MCF 10A (cell line): ENCODE measurements around the gene HOPX. TPM values are rescaled to one million over a fixed set of nuclear protein-coding genes. Genes with fewer than 3 reads are reported as not detected.

Experiments used
- BruUV-seq: library from RNA; stranded (reverse); fragments of 400-500 nt; replicated peaks from 2 replicates; lab custom pipeline; 2021; lab: Mats Ljungman, UMichigan
- CTCF ChIA-PET: fragments of 300-600 bp; sonication (Branson Sonifier 250); formaldehyde crosslinking; extraction: SDS; loops from one replicate; lab custom pipeline; 2021; ENCODE audit warnings: antibody characterized with exemption, inconsistent platforms; lab: Yijun Ruan, JAX
- POLR2A ChIA-PET: fragments of 300-600, 350-650 bp; sonication (Branson Sonifier 250); formaldehyde crosslinking; extraction: SDS; loops from one replicate; lab custom pipeline; 2020; ENCODE audit warnings: antibody characterized with exemption, inconsistent platforms; lab: Yijun Ruan, JAX
- DNase-seq: peaks from one replicate; pipeline ENCODE4 v3.0.0-alpha.2; 2018; ENCODE audit not compliant: unreplicated experiment
- H3K27ac Mint-ChIP-seq: one replicate; pipeline ENCODE4 v1.8.0; 2022; ENCODE audit warnings: mild to moderate bottlenecking, low read depth, mixed read lengths; ENCODE audit not compliant: unreplicated experiment
- H3K27me3 Mint-ChIP-seq: one replicate; pipeline ENCODE4 v1.8.0; 2022; ENCODE audit warnings: mixed read lengths; ENCODE audit not compliant: insufficient read depth, unreplicated experiment
- H3K36me3 Mint-ChIP-seq: one replicate; pipeline ENCODE4 v1.8.0; 2022; ENCODE audit warnings: mild to moderate bottlenecking, moderate library complexity, mixed read lengths; ENCODE audit not compliant: insufficient read depth, unreplicated experiment
- H3K4me1 Mint-ChIP-seq: one replicate; pipeline ENCODE4 v1.8.0; 2022; ENCODE audit warnings: mixed read lengths; ENCODE audit not compliant: insufficient read depth, unreplicated experiment
- H3K4me3 Mint-ChIP-seq: one replicate; pipeline ENCODE4 v1.8.0; 2022; ENCODE audit warnings: mild to moderate bottlenecking, moderate library complexity, mixed read lengths; ENCODE audit not compliant: unreplicated experiment
- H3K9me3 Mint-ChIP-seq: one replicate; pipeline ENCODE4 v1.8.0; 2022; ENCODE audit warnings: mixed read lengths; ENCODE audit not compliant: unreplicated experiment
- CTCF ChIP-seq: fragments of 200-600 bp; IDR thresholded peaks from one replicate; pipeline ENCODE4 v1.8.0; 2022; ENCODE audit warnings: antibody characterized with exemption, mild to moderate bottlenecking; ENCODE audit not compliant: unreplicated experiment
- intact Hi-C: fragments of 100-400 bp; cut with micrococcal nuclease; formaldehyde crosslinking; loops from 2 replicates; pipeline ENCODE4 v1.14.1; 2022
- total RNA-seq: library from RNA; stranded (reverse); gene quantifications from 2 replicates; pipeline ENCODE4 v1.2.3, GENCODE V29; 2022

The HOPX gene
- total RNA-seq, 1 experiment from 2014 or later = not detected

- no peak for TF ChIP-seq CTCF
- Mint-ChIP-seq H3K27ac (no peak overlapping the region), H3K4me3 (no peak overlapping the region), H3K27me3 (peaks cover 59% of the 10 kb centered on the region), H3K36me3 (no peaks in the 10 kb centered on the region), H3K9me3 (no peaks in the 10 kb centered on the region), H3K4me1 (peaks cover 18% of the 10 kb centered on the region)
- ChIA-PET POLR2A (no interaction called here), CTCF (no interaction called here)
- intact Hi-C loops = no loop called here
- no TSS peak for BruUV-seq
- no peak for DNase-seq
Measured at GRCh38 chr4:56656346-56656643, 24.8 kb downstream of the HOPX start.

- no peak for DNase-seq
- Mint-ChIP-seq H3K4me1 (peaks cover 18% of the 10 kb centered on the region), H3K4me3 (peak overlapping the region; percentile 57), H3K9me3 (no peaks in the 10 kb centered on the region), H3K27me3 (peaks cover 54% of the 10 kb centered on the region), H3K36me3 (no peaks in the 10 kb centered on the region), H3K27ac (no peak overlapping the region)
- ChIA-PET CTCF (interaction anchor here (1.5 kb wide), 1 partner anchor 144 kb away, joined by 3 read pairs; no protein-coding TSS in a partner anchor), POLR2A (no interaction called here)
- no TSS peak for BruUV-seq
- intact Hi-C loops = no loop called here
- TF ChIP-seq CTCF = no peak
Measured at GRCh38 chr4:56655627-56656345, 25.3 kb downstream of the HOPX start.

- H3K4me1 Mint-ChIP-seq = peaks cover 18% of the 10 kb centered on the region
- DNase-seq = no peak
- ChIA-PET POLR2A (interaction anchor here (0.6 to 1.4 kb wide), 2 partner anchors 16 to 47 kb away, joined by 3 to 6 read pairs; no protein-coding TSS in a partner anchor), CTCF (interaction anchor here (1.5 kb wide), 1 partner anchor 144 kb away, joined by 3 read pairs; no protein-coding TSS in a partner anchor)
- TF ChIP-seq CTCF = no peak
- H3K27ac Mint-ChIP-seq = no peak overlapping the region
- H3K27me3 Mint-ChIP-seq = peaks cover 53% of the 10 kb centered on the region
- no TSS peak for BruUV-seq
- intact Hi-C loops = no loop called here
- peak overlapping the region; percentile 57 for H3K4me3 Mint-ChIP-seq
- H3K36me3 Mint-ChIP-seq = no peaks in the 10 kb centered on the region
- no peaks in the 10 kb centered on the region for H3K9me3 Mint-ChIP-seq
Measured at GRCh38 chr4:56655209-56655626, 25.9 kb downstream of the HOPX start.

GRCh38 chr4:56654238-56654632 lies 26.9 kb downstream of the HOPX start:
- Mint-ChIP-seq H3K9me3 (no peaks in the 10 kb centered on the region), H3K27me3 (peaks cover 48% of the 10 kb centered on the region), H3K27ac (no peak overlapping the region), H3K36me3 (no peaks in the 10 kb centered on the region), H3K4me3 (no peak overlapping the region), H3K4me1 (peaks cover 18% of the 10 kb centered on the region)
- BruUV-seq = no TSS peak
- CTCF ChIA-PET = interaction anchor here (0.7 to 1.5 kb wide), 2 partner anchors 15 to 145 kb away, joined by 3 read pairs; no protein-coding TSS in a partner anchor
- no peak for TF ChIP-seq CTCF
- POLR2A ChIA-PET = interaction anchor here (1.4 kb wide), 1 partner anchor 17 kb away, joined by 6 read pairs; no protein-coding TSS in a partner anchor
- DNase-seq = no peak
- intact Hi-C loops = no loop called here
